ENCODE data around the gene KRT3.

Gene KRT3

DNA sequence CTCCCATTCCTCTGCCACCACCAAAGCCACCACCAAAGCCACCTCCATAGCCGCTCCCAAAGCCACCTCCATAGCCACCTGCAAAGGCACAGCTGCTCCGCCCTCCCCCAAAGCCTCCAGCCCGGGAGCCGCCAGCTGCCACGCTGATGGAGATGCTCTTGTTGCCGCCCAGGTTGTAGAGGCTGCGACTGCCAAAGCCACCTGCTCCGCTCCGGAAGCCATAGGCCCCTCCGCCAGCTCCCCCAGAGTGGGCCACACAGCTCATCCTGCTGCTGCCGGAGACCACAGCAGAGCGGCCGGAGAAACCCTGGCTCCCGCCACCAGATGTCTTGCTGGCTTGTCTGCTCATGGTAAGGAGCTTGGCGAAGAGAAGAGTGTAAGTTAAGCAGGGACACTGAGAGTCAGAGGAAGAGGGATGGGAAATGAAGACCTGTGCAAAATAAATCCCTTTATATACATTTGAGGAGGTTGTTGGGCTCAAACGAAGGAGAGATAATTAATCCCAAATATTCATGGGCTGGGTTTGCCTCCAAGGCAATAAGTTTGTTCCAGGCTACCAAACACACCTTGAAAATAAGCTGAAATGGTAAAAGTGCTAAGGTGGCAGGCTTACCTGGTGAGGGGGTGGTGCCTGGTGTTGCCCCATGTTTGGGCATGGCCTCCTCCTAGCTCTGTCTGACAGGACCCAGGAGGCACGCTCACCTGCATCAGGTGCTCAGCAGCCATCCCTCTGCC lies at the start of gene KRT3:
KRT3 (minus strand) TSS at position 424 of the 735 bp plus-strand sequence; CDS start at position 349, 75 bp downstream.
- DNase-seq = no peak

DNA sequence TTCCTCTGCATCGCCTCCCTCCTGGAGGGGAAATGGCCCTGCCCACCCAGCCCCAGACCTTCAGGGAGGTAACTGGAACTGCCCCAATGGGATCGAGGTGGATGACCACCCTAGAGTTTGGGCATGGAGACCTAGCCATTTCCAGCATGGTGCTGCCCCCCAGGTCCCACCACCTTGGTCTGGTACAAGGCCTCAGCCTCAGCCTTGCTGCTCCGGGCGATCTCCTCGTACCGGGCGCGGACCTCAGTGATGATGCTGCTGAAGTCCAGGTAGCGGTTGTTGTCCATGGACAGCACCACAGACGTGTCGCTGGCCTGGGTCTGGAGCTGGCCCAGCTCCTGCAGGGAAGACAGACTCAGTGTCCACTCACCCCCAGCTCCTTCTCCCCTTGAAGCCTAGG lies 48.5 kb upstream of the KRT3 start:
- no peak for DNase-seq

DNA sequence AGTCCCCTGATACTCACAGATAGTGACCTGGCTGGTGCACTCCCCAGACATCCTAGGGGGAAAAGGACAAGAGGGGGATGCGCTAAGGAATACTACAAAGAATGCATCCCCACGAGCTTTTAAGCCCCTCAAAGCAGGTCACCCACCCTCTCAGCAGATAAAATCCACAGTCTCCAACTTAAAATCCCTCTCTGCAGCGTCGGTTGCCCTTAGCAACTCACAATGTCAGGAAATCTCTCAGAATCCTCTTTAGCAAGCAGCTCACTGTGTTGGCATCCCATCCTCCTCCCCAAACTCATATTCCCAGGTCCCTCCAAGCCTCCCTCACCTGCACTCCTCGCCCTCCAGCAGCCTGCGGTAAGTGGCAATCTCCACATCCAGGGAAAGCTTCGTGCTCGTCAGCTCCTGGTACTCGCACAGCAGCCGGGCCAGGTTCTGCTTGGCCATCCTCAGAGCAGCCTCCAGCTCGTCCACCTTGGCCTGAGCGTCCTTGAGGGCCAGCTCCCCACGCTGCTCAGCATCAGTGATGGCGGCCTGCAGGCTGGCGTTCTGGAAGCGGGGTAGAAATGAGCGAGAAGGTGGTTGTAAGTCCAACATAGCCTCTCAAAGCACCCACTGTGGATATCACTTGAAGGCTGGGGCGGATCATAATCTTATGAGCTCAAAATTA lies 43.7 kb upstream of the KRT3 start:
- no peak for DNase-seq

DNA sequence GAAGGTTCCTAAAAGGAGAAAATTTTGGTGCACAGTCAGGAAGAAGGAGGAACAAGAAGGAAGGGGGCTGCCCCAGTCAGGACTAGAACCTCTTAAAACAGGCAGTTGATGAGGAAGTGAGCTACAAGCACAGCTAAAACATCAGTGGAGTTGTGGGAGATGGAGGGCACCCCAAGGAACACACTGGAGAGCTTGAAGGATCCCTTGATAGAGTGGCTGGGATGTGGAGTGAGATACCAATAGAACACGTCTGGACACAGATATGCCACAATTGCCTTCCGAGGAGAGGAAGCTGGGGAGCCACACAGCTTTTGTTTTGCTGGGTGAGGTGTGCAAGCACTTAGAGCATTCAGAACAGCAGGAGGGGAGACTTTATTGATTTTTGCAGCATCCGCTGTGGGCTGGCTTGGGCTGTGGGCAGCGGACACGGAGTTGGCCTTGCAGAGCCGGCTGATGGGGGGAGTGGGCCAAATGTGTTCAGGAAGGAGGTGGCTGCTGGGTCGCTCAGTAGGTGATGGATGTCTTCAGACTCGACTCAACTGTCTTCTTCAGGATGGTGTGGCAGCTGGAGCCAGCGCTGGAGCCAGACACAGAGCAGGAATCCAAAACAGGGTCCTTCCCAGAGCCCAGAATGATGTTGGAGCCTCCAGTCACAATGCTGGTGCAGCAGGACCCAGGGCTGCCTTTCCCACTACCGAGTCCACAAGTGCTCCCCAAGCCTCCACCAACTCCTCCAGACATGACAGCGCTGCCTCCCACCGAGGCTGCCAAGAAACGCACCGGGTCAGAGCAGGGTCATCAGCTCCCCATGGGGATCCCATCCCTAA lies 42.9 kb upstream of the KRT3 start:
- DNase-seq = no peak

DNA sequence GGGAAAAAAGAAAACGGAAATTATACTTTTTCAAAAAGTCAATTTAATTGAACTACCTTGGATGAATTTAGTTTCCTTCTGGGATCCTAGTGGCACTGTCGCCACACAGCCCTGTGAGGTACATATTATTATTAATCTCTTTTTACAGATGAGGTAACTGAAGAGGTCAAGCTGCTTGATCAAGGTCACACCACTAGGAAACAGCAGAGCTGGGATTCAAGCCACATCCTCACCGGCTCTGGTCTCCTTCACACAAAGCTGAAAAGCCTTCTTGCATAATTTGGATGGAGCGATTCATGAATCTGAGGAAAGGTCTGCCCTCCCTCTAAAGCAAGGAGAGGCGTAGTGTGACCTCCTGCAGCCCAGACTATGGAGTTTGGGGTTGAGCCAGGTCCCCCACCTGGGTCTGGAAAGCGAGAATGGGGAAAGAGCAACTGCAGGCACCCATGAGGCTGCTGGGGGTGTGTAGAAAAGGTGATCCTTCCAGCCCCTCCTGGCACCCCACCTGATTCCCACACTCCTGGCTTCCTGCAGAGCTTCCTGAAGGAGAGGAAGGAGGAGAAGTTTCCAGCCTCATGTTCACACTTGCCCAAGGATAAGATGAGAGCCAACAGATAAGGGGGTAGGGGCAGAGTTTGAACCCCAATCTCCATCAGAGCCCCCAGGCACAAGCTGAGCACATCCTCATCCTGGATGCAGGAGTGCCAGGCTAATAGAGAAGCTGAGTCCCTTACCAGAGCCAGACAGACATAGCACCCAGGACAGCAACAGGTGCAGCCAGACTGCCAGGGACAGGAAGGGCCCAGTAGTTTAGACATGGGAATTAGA lies 42.1 kb upstream of the KRT3 start:
- DNase-seq = no peak

DNA sequence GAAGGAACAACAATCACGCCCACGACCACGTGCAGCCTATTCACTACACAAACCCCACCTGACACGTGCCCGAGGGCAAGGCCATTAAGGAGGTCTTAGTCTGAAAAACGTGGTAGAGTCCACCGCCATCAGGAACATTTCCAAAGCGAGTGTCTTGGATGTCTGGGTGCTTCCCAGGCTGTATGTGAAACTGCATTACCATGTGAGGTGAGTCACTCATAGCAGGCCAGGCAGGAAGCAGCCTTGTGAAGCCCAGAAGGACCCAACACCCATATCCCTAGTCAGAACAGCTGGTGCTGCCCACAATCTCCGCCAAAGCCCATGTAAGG lies 41.5 kb upstream of the KRT3 start:
- no peak for DNase-seq

DNA sequence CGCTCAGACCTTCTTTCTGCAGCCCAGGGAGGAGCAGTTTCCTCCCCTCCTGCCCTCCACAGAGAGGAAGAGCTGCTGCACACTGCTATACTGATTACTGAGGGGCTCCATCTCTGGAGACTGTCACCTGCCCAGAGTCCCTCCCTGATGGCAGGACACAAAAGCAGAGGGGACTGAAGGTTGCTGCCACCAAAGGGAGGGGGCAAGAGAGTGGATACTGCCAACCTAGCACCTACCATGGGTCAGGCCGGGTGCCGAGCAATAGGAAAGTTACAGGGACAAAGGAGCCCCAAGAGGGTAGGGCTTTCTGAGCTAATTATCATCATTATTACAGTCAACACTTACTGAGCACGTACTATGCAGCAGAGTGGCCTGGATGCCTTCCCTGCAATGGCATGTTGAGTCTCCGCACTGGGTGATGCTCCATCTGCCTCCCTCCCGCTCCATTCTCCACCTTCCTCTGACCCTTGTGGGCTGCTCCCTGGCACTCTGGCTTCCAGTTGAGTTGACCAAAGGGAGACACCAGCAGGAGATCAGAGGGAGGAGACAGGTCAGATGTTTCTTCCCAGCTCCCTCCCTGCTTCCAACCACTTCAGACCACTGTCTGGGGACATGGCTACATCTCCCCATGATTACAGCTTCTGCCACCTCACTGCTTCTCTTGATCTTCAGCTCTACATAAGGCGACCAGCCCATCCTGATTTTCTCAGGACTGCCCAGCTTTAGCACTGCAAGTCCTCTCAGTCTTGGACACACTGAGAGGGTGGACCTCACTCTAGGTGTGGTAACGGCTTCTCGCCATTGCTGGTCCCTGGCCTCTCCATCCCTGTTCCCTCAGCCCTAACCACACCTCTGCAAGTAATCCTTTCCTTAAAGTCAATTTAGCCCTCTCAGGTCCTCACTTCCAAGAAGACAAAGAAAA lies 40.8 kb upstream of the KRT3 start:
- no peak for DNase-seq

DNA sequence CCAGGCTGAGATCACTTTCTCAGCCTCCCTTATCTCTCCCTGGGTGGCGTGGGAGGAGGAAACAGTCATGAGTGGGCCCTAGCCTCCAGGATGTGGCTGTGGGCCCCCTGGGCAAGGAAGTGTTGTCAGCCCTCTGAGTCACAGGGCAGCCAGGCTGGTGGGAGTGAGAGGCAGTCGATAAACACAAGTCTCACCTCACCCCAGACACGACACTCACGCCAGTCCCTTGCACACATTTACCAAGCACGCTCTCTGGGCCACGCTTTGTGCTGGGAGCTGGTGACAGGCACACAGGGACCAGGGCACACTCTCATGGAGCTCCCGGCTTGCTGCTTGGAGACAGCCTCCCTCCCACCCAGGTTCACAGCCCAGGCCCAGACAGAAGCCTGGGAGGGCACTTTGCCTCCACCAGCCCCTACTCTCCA lies 40.1 kb upstream of the KRT3 start:
- DNase-seq = peak; percentile 7 to 15

DNA sequence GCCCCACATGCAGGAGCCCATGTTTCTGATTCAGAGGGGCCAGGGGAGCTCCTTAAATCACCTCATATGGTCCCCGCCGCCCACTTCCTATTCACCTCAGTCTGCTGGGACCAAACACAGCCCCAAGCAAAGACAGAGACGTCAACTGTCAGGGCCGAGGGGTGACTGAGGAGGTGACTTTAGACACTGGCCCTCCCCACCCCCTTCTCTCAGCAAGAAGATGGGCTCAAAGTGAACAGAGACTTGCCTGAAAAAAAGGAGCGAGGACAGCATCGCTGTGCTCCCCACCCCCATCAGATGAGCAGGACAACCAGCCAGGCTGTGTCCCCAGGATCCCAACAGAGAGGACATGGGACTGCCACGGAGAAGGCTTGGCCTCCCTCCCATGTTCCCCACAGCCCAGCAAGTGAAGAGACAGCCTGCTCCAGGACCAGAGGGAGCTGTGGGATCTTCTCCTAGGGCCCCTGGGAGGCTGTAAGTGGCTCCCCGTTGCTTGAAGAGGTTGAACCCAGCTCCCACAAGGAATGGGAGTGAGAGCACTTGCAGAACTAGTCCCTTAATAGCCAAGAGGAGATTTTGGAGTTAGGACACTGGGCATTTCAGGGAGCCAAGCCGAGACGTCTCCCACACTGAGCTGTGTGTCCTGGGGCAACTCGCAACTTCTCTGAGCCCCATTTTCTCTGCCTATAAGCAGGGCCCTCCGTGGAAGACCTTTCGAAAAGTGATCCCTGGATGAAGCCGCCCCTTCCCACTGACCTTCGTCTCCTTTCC lies 39.5 kb upstream of the KRT3 start:
- DNase-seq = no peak

DNA sequence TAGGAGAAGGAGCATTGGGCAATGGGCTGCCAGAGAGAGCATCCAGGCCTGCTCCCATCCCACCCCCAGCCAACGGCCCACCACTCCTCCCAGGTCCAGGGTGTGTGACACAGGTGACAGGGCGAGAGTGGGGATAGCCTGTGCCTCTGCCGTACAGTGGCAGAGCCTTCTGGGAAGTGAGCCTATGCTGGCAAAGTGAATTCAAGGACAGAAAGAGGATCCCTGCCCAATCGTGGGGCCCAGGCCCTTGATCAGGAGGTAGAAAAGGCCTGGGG lies 38.7 kb upstream of the KRT3 start:
- no peak for DNase-seq

DNA sequence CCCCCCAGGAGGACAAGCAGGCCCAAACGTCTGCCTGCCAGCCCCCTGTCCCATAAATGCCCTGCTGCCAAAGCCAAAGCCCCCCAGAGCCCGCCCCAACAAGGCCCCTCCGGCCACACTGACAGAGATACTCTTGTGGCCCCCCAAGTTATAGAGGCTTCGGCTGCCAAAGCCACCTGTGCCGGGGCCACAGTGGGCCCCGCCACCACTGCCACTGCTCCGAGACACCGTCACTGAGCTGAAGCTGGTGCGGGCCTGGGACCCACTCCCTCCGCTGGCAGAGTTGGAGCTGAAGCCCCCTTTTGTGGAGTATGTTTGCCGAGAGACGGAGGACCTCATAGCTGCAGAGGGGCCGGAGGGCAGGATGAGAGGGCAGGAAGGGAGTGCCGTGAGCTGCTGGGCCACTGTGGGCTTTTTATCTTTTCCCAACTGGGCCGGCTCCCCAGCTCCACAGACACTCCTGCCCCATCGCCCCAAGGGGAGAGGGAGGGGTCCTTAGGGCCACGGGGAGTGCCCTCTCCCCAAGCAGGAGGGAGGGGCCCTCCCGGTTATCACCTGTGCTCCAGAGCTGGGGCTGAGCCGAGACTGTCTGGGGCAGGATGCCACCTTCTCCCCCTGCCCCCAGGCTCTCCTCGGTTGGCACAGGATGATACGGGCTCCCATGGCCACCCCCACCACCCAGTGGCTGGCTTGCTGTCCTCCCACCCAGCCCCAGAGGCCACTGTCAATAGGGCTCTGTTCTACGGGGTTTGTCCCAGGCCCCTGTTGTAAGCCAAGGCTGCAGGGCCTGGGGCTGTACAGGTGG lies 38.2 kb upstream of the KRT3 start, which contains the start of gene KRT79:
KRT79 (minus strand) TSS at position 390 of the 805 bp plus-strand sequence; CDS start at position 339, 51 bp downstream.
- no peak for DNase-seq

DNA sequence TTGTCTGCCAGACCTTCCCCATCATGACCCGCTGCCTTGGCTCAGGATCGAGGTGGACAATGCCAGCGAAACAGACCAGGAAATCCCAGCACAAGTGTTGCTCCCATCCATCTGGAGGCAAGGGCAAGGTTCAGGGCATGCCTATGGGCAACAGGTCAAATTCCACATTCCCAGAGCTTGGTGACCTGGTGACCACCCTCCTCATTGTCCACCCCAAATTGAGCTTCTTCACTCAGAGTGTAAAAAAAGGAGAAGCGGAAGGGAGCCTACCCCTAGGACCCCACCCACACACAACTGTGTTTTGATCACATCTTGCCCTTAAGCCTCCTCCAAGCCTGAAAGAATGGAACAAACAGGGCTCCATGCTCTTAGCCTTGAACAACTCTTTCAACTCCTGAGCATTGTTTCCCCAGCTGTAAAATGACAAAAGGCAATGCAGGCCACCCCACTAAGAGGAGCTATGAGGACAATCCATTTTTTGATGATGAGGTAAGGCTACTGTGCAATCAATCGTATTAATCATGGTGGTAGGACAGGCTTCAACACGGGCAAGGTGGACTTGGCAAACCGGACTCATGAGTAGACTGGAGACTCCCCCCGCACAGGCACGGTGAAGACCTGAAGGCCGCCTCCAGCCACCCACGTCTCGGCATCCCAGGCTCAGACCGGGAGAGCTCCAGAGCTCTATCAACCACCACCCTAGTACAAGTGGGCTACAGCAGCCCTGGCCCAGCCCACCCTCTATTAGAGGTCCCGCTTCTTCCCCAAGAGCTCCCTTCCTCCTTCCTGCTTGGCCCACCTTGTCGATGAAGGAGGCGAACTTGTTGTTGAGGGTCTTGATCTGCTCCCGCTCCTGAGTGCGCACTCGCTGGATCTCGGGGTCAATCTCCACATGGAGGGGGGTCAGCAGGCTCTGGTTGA lies 37.3 kb upstream of the KRT3 start:
- no peak for DNase-seq

DNA sequence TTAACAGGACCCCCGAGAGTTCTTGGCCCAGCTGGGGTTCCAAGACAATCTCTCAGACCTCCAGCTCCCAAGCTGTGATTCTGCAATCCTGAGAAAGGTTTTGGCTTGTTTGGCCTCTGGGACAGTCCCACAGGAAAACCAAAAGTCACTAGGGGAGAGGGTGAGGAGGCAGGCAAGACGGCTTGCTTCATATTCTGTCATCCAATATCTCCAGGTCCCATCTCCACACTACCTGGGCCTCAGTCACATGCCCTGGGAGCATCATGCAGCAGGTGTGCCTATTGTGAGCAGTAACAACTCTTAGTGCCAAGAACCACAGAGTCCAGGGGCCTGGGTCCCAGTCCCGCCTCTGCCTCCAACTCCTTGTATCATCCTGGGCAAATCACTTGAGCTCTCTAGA lies 36.5 kb upstream of the KRT3 start:
- DNase-seq = no peak

DNA sequence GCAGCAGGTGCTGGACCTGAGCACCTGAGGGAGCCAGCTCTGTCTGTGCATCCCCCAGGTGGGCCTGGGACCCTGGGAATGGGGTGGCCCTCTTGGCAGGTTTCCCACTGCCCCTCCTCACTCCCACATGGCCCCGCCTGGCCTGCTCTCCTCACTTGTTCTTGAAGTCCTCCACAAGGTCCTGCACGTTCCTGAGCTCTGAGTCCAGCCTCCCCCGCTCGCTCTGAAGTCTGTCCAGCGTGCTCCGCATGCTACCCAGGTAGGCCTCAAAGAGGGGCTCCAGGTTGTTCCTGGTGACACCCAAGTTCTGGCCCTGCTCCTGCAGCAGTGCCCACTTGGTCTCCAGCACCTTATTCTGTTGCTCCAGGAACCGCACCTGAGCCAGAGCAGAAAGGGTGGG lies 35.3 kb upstream of the KRT3 start:
- DNase-seq = no peak

DNA sequence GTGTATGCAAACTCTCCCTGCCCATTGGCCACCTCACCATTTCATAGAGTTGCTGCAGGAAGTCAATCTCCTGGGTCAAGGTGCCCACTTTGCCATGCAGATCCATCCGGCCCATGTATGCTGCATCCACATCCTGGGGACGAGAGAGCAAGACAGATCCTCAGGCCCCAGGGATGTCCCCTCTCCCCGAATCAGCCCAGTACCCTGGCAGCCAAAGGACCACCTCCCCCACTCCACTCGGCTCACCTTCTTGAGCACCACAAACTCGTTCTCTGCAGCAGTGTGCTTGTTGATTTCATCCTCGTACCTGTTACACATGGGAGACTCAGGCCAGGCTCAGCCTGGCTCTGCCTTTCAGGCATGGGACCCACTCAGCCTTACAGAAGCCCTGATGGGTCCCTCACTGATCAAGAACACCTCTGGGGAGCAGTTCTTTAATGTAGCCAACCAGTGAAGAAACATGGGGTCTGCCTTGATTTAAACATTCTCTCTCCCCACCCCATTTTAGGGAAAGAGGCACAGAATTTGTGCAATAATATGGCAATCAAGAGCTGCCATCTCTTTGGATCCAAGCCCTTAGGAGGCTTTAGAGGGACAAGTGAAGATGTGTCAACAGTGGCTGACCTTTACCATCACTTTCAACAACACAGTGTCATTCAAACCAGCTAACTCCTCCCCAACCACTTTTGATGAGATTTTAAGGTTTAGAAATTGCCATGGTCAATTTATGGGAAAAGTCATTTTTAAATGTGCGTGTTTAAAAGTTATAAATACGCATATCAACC lies 34.3 kb upstream of the KRT3 start:
- DNase-seq = no peak

DNA sequence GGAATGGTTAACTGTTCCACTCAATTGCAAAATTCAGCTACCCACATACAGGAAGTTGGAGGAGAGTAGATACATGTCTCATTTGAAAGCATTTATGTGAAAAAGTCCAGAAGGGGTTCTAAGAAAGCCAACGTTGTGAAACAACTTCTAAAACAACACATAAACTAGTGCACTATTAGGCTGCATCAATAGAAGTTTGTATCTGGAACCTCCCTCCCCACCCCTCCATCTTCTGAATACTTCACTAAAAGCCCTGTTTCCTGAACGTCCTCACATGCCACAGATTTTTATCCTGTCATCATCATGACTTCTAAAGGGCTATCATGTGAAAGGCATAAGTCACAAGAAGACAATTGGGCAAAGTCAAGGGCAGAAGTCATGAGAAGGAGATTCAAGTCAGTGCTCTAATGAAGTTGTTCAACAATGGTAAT lies 32.7 kb upstream of the KRT3 start:
- no peak for DNase-seq

DNA sequence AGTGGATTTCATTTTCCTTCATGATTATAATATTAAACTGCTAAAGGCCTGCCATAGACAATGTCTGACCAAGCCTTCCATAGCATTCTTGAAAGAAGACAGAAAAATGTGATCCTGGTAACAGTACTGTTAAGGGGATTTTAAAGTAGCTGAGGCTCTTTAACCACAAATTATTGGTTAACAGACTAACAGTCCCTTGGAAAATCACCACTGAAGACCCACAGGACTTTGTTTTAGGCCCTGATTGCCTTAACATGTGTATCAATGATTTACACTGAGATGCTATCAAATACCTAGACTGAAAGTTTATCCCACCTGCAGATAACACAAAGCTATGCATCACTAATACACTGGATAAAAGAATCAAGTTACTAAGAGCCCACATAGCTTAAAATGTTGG lies 32.2 kb upstream of the KRT3 start:
- no peak for DNase-seq

DNA sequence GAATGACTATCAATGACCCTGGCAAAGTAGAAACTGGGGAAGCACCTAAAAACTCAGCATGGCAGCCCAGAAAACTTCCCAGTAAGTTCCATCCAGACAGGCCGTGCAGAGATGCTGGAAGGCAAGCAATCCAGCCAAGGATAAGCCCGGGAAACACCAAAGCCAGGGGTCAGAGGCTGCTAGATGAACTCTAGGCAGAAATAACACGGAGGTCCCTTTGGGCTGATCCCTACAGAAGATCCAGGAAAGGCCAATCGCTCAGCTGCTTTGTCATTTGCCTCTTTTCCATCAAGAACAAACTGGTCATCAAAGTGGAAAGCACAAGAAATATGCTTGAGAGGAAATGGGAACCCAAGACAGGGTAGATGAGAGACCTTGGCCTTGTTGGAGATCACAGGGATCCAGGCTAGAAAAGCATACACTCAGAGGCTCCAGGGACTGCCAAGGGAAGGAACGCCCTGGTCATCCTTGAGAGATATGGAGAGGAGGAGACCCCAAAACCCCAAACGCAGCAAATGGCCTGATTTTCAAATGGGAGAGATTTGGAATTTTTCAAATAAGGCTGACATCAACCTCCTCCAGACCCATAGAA lies 31.7 kb upstream of the KRT3 start:
- DNase-seq = no peak

All from CD4-positive, alpha-beta T cell treated with Interleukin-1 beta for 1 hour (primary cell).